AG04450 (cell line): Measurements from ENCODE around the gene CTNNB1. TPM values are rescaled to one million over a fixed set of nuclear protein-coding genes. Genes with fewer than 3 reads are reported as not detected.

Source experiments
- CTCF ChIA-PET: fragments of 300-600, 350-600 bp; formaldehyde crosslinking; extraction: SDS; loops from one replicate; lab custom pipeline; 2022; ENCODE audit warnings: antibody characterized with exemption, inconsistent platforms; lab: Charles Lee
- POLR2A ChIA-PET: fragments of 350-600 bp; formaldehyde crosslinking; extraction: SDS; loops from one replicate; lab custom pipeline; 2021; ENCODE audit warnings: antibody characterized with exemption, inconsistent platforms; lab: Yijun Ruan, JAX
- DNase-seq: peaks from one replicate; pipeline ENCODE4 v3.0.0-alpha.2; 2011; ENCODE audit warnings: low read depth, low spot score
- H3K27ac ChIP-seq: one replicate; pipeline ENCODE4 v1.5.1; 2012; ENCODE audit warnings: low read depth, low read length, control low read depth
- H3K27me3 ChIP-seq: one replicate; pipeline ENCODE4 v1.6.0; 2012; ENCODE audit warnings: low read length; ENCODE audit not compliant: control insufficient read depth, insufficient read depth
- H3K4me3 ChIP-seq: 2 replicates; pipeline ENCODE4 v1.5.1; 2011; ENCODE audit warnings: mild to moderate bottlenecking, low read depth, low read length, control low read depth
- H3K9me3 ChIP-seq: 2 replicates; pipeline ENCODE4 v1.5.1; 2012; ENCODE audit warnings: low read length; ENCODE audit not compliant: control insufficient read depth, insufficient read depth
- polyA plus RNA-seq: library from polyadenylated mRNA; depleted of rRNA; stranded (reverse); fragments of >200 nt; gene quantifications from 2 replicates; pipeline ENCODE4 v1.2.3, GENCODE V29; 2011
- TF ChIP-seq, protein P1 (sequence below): IDR thresholded peaks from 2 replicates; pipeline ENCODE4 v1.5.1; 2011; ENCODE audit warnings: low read depth, low read length, control low read depth, inconsistent platforms

CTNNB1 gene
- polyA plus RNA-seq, 1 experiment = 352 TPM

DNA sequence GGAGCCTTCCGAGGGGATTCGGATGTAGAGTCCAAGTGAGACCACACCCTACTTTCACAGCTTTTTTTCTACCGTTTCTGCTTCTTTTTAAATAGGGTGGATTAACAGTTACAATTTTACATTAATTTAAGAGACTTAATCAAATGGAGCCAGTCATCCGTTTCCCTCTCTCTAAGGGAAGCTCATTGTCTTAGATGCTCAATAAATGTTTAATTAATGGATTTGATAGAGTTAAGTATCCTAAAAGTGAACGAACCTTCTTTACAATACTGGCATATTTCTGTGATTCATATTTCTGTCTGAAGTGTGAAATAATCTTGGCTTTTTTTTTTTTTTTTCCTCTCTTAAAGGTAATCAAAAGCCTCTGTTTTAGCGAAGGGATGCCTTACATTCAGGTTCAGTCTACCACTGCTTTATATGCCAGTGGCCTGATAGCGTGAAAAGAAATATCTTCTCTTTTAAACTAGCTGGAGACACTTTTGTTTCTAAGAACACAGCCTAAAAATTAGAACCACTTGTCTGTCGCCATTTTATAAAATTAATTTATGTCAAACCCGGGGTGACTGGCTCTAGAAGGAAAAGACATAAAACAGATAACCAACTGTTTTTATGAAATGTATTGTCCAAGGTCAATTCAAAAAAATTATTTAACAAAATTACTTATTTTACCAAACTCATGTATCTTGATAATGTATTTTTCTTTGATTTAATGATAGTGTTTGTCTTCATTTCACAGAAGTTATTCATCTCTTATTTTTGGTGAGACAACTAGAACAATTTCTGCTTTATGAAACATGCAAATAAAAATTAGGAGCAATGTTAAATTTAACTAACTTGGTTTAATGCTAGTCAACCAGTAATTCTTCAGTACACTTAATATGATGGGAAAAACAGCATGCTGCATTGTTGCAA is 2.5 kb upstream of the CTNNB1 start:
- no peak overlapping the region for H3K4me3 ChIP-seq
- peaks cover 6% of the 10 kb centered on the region for H3K27me3 ChIP-seq
- H3K9me3 ChIP-seq = peaks cover 2% of the 10 kb centered on the region; the same call in 1 of the 2 replicates
- POLR2A ChIA-PET = interaction anchor here (0.7 kb wide), 1 partner anchor 327 kb away, joined by 3 read pairs; no protein-coding TSS in a partner anchor
- no peak overlapping the region for H3K27ac ChIP-seq
- CTCF ChIA-PET = no interaction called here
- no peak for DNase-seq
- TF ChIP-seq, protein P1, sequence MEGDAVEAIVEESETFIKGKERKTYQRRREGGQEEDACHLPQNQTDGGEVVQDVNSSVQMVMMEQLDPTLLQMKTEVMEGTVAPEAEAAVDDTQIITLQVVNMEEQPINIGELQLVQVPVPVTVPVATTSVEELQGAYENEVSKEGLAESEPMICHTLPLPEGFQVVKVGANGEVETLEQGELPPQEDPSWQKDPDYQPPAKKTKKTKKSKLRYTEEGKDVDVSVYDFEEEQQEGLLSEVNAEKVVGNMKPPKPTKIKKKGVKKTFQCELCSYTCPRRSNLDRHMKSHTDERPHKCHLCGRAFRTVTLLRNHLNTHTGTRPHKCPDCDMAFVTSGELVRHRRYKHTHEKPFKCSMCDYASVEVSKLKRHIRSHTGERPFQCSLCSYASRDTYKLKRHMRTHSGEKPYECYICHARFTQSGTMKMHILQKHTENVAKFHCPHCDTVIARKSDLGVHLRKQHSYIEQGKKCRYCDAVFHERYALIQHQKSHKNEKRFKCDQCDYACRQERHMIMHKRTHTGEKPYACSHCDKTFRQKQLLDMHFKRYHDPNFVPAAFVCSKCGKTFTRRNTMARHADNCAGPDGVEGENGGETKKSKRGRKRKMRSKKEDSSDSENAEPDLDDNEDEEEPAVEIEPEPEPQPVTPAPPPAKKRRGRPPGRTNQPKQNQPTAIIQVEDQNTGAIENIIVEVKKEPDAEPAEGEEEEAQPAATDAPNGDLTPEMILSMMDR = no peak

DNA sequence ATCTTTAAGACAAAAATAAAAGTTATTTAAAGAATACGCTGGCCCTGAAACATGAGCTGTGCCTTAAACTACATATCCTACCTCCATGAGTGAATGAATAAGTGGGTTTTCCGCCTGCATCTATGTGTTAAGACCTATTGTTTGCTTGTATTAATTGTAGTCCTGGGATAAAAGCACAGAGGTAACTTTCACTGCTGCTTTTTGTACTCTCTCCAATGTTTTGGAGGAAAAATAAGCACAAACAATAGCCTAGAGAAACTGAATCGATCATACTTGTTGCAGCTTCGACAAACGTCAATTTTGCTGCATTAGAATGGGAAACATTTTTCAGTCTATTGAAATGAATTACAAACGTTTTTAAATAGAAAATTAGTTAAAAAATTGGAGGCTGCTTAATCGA is 1.3 kb upstream of the CTNNB1 start:
- no peak for DNase-seq
- CTCF ChIA-PET = interaction anchor here (0.6 to 1.6 kb wide), 2 partner anchors 113 to 889 kb away, joined by 3 read pairs; no protein-coding TSS in a partner anchor

DNA sequence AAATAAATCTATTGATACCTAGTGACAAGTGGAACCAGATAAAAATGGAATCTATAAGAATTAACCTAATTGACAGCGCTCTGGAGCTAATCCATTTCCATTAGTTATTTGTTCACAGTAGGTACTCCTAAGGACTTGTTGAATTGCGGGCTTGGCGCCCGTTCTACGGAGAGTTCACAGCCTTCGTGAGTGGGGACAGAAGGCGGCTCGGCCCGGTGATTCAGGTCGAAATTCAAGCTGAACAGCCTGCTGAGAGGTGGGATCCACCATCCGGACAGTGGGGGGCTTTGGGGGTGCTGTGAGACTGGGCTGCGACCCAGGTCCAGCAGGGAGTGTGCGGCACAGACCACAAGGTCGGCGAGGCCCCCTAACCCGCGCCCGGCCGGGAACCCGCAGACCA is 779 bp upstream of the CTNNB1 start:
- CTCF ChIA-PET = interaction anchor here (0.6 to 1.6 kb wide), 3 partner anchors 112 to 889 kb away, joined by 3 to 5 read pairs (median 3); no protein-coding TSS in a partner anchor
- Histone ChIP-seq H3K27ac (no peak overlapping the region), H3K27me3 (peaks cover 2% of the 10 kb centered on the region), H3K4me3 (peak overlapping the region; percentile 94), H3K9me3 (peaks cover 2% of the 10 kb centered on the region; the same call in 1 of the 2 replicates)
- DNase-seq = no peak
- TF ChIP-seq, protein P1 = no peak
- POLR2A ChIA-PET = interaction anchor here (0.6 to 1.9 kb wide), 7 partner anchors 10 to 858 kb away, joined by 3 to 14 read pairs (median 5); no protein-coding TSS in a partner anchor

More for the DNA sequence above, 1.3 kb upstream of the CTNNB1 start:
- Histone ChIP-seq H3K9me3 (peaks cover 2% of the 10 kb centered on the region; the same call in 1 of the 2 replicates), H3K4me3 (no peak overlapping the region), H3K27me3 (peaks cover 2% of the 10 kb centered on the region), H3K27ac (no peak overlapping the region)
- TF ChIP-seq, protein P1 = no peak
- POLR2A ChIA-PET = interaction anchor here (1.7 to 1.9 kb wide), 2 partner anchors 10 to 22 kb away, joined by 10 to 14 read pairs; no protein-coding TSS in a partner anchor

DNA sequence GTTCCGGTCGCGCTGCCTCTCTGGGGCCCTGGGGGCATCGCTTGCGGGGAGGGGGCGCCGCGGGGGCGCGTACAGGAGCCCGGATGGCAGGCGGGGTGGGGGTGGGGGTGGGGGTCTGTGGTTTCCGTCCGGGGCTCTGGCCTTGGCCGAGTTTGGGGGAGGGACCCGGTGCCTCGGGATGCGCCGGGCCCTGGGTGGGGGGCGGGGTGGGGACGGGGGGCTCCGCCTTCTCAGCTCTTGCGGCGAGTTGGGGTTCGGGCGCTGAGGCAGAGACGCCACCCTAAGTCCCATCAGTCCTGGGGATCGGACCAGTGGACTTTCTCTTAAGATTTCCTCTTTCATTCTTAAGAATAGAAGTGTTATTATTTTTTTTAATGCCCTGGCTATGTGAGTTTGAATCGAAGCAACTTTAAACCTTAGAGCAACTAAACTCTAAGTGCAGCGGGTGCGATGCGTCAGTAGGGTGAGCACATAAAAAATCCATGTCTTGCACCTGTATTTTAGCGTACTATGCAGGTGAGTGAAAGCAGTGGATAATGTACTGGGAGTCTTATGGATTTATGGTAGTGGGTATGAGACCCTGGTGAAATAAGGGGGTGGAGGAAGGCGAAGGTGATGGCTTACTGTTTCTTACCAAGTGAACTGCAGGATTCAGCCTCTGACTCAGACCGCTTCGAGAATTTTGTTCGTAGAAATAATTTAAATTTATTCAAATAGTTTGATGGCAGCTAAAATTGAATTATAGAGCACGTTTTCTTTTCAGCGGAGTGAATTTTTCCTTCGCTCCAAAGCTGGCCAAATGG is 762 bp downstream of the CTNNB1 start:
- no peak overlapping the region for H3K27ac ChIP-seq
- peak overlapping the region; percentile 94 for H3K4me3 ChIP-seq
- POLR2A ChIA-PET = interaction anchor here (0.6 to 1.9 kb wide), 27 partner anchors 8 to 948 kb away, joined by 3 to 14 read pairs (median 4); partner anchors contain the start of genes RPL14 and ULK4
- TF ChIP-seq, protein P1 = no peak
- H3K27me3 ChIP-seq = no peaks in the 10 kb centered on the region
- H3K9me3 ChIP-seq = peaks cover 2% of the 10 kb centered on the region; the same call in 1 of the 2 replicates
- CTCF ChIA-PET = interaction anchor here (0.6 to 0.8 kb wide), 4 partner anchors 413 to 1324 kb away, joined by 3 to 7 read pairs (median 4); no protein-coding TSS in a partner anchor
- DNase-seq = no peak
